Ovary (tissue), 9 donors: ENCODE results near the gene DPYSL3. TPM values are rescaled to one million over a fixed set of nuclear protein-coding genes. Genes with fewer than 3 reads are reported as not detected.

Experiments
- DNase-seq, 5 donors: peaks; one replicate each; pipeline ENCODE4 v3.0.0-alpha.2; 2019 to 2020
- H3K27ac ChIP-seq, 2 donors: fragments of 200-600 bp; one replicate each; pipeline versions ENCODE4 v1.5.1 to v1.8.0; 2019 to 2022
- H3K27me3 ChIP-seq: fragments of 200-600 bp; one replicate; pipeline ENCODE4 v1.8.0; 2022
- H3K36me3 ChIP-seq: fragments of 200-600 bp; sonication (generic); one replicate; pipeline ENCODE4 v1.5.1; 2019
- H3K4me1 ChIP-seq: one replicate; pipeline ENCODE4 v1.8.1; 2013; ENCODE audit warnings: mild to moderate bottlenecking, moderate library complexity; ENCODE audit not compliant: insufficient read depth
- H3K4me3 ChIP-seq: fragments of 200-600 bp; sonication (generic); one replicate; pipeline ENCODE4 v1.5.1; 2017
- H3K9me3 ChIP-seq, 2 donors: fragments of 200-600 bp in 1 of 2; sonication (generic) in 1 of 2; one replicate each; pipeline versions ENCODE4 v1.5.1 to v1.8.1; 2013 to 2019; ENCODE audit warnings: mild to moderate bottlenecking in 1 of 2, moderate library complexity in 1 of 2
- CTCF ChIP-seq, 3 donors: fragments of 450-650 bp in 2 of 3; fragments of 200-600 bp in 1 of 3; IDR thresholded peaks; one replicate each; pipeline versions ENCODE4 v1.5.1 to v1.8.0; 2016 to 2022; ENCODE audit warnings: antibody characterized with exemption in 3 of 3, mild to moderate bottlenecking in 1 of 3
- EP300 ChIP-seq: sonication (generic); formaldehyde crosslinking; IDR thresholded peaks from one replicate; pipeline ENCODE4 v1.6.1; 2017; ENCODE audit warnings: antibody characterized with exemption
- POLR2A ChIP-seq: fragments of 450-650 bp; IDR thresholded peaks from one replicate; pipeline ENCODE4 v1.6.1; 2017; ENCODE audit warnings: antibody characterized with exemption, mild to moderate bottlenecking, moderate library complexity
- WGBS, 3 donors: extraction: QIAGEN DNeasy Blood & Tissue Kit in 1 of 3; methylation state at CpG; one replicate each; pipeline versions ENCODE4 v1.1.5 to v1.1.7; 2013 to 2017; 5-methylcytosine and 5-hydroxymethylcytosine counted together
- intact Hi-C, 4 donors: fragments of 100-400 bp; cut with DNase I; formaldehyde crosslinking; loops; one replicate each; pipeline versions ENCODE4 v1.11.0 to v1.15.1; 2022 to 2023
- polyA plus RNA-seq, 2 donors: library from polyadenylated mRNA; stranded (reverse); fragments of 200-250 nt in 1 of 2; fragments of 350-450 nt in 1 of 2; fragmentation: Illumina TruSeq in 1 of 2; extraction: RNeasy Lipid Tissue Mini Kit (QIAGEN cat#74804) in 1 of 2; gene quantifications; one replicate each; pipeline ENCODE4 v1.2.3, GENCODE V29; 2013 to 2014
- total RNA-seq, 7 donors: library from RNA; depleted of rRNA in 2 of 7; stranded (reverse); fragments of >200 nt in 2 of 7; fragmentation: NEBNext Ultra II Directional in 3 of 7; extraction: Animal tissue kit (Norgen Biotek cat#: 25700) in 3 of 7; gene quantifications; one replicate each; pipeline versions ENCODE4 v1.1.0 to v1.2.4, GENCODE V29; 2016 to 2023
- donor health status: DM: no; HTN: no; CAD: no; lungs with moderate emphysema.
- donor health status: DM: no; HTN: no; CAD: no.
- donor health status: Bipolar disorder and iron deficiency.
- donor health status: DM: yes; HTN: yes; CAD: no.
- donor health status: DM: no; HTN: no; CAD: no.
- donor health status: DM: yes; HTN: yes; CAD: no.

Gene DPYSL3
- total and polyA plus RNA-seq, 9 donors, result 77.9 to 606 (median 158) TPM

DNA sequence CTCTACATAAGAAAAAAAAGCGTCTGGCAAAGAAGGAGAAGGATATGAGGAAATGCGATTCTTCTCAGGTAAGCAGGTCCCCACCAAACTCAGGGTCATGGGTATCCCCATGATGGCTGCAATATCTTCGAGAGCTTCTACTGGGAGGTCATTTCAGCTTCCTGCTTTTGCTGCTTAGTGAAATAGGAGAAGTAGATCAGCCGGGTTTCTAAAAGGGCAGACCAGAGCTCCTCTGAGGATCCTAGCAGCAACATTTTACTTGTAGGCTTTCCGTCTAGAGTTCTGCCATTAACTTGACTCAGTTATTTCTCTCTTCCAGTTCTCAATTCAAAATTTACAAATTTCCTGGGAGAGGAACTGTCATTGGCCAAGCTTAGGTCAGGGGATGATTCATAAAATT, 134.7 kb downstream of the DPYSL3 start:
- H3K9me3 ChIP-seq, result no peaks in the 10 kb centered on the region
- no peak for TF ChIP-seq CTCF (IDR thresholded peaks at IDR 0.05)
- no peak for TF ChIP-seq EP300
- no peak for TF ChIP-seq POLR2A
- no peak for DNase-seq
- no peaks in the 10 kb centered on the region for H3K36me3 ChIP-seq
- intact Hi-C loops, result loop anchor here in 1 of 4 donors (10.0 kb wide), 1 partner anchor 140 kb away; the partner anchor contains the start of gene STK32A
- no peaks in the 10 kb centered on the region for H3K4me1 ChIP-seq
- no peak overlapping the region for H3K27ac ChIP-seq
- no peaks in the 10 kb centered on the region for H3K27me3 ChIP-seq
- 86 to 91% (median 88%) methylated on average over 5 of the region's 5 CpGs for WGBS, 3 donors
- no peak overlapping the region for H3K4me3 ChIP-seq

- intact Hi-C loops, result loop anchor here in 1 of 4 donors (10.0 kb wide), 1 partner anchor 139 kb away; the partner anchor contains the start of gene STK32A
- DNase-seq, result no peak
- no peak overlapping the region for H3K4me3 ChIP-seq
- no peaks in the 10 kb centered on the region for H3K27me3 ChIP-seq
- H3K4me1 ChIP-seq, result no peaks in the 10 kb centered on the region
- 96% methylated on average over 3 of the region's 3 CpGs for WGBS, 3 donors
- no peak overlapping the region for H3K27ac ChIP-seq
- TF ChIP-seq POLR2A (no peak), CTCF (IDR thresholded peaks at IDR 0.05) (no peak), EP300 (no peak)
- H3K36me3 ChIP-seq, result no peaks in the 10 kb centered on the region
- no peaks in the 10 kb centered on the region for H3K9me3 ChIP-seq
Observed at GRCh38 chr5:147373328-147373727, 136.5 kb downstream of the DPYSL3 start.

- no peak overlapping the region for H3K27ac ChIP-seq
- no peak for DNase-seq
- H3K4me3 ChIP-seq, result no peak overlapping the region
- no peaks in the 10 kb centered on the region for H3K27me3 ChIP-seq
- TF ChIP-seq CTCF (IDR thresholded peaks at IDR 0.05), result no peak
- no peak for TF ChIP-seq POLR2A
- no peak for TF ChIP-seq EP300
- 100% methylated on average over 1 of the region's 1 CpG for WGBS, 3 donors
- intact Hi-C loops, result loop anchor here in 1 of 4 donors (10.0 kb wide), 1 partner anchor 137 kb away; the partner anchor contains the start of gene STK32A
- H3K36me3 ChIP-seq, result no peaks in the 10 kb centered on the region
- H3K9me3 ChIP-seq, result no peaks in the 10 kb centered on the region
- no peaks in the 10 kb centered on the region for H3K4me1 ChIP-seq
Observed at GRCh38 chr5:147372191-147372590, 137.7 kb downstream of the DPYSL3 start.

DNA sequence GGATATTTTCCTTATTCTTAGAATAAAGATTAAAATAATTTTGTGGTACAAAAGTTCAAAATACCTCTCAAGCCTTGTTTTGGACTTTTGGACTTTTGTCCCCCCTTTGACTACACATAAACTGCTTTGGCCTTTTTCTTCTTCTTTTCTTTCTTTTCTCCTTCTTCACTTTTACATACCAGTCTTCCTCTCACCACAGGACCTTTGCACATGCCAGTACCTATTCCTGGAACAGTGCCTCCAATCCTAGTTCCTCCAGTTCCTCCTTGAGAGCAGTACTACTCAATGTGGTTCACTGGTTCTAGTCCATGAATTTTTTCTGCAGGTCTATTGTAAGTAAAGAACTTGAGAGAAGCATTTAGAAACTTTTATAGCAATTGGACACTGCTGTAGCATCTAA, 138.6 kb downstream of the DPYSL3 start:
- intact Hi-C loops, result loop anchor here in 1 of 4 donors (10.0 kb wide), 1 partner anchor 136 kb away; the partner anchor contains the start of gene STK32A
- TF ChIP-seq EP300 (no peak), POLR2A (no peak), CTCF (IDR thresholded peaks at IDR 0.05) (no peak)

More for the DNA sequence above, 138.6 kb downstream of the DPYSL3 start:
- H3K4me3 ChIP-seq, result no peak overlapping the region
- H3K4me1 ChIP-seq, result no peaks in the 10 kb centered on the region
- no peaks in the 10 kb centered on the region for H3K9me3 ChIP-seq
- no peak for DNase-seq
- no peak overlapping the region for H3K27ac ChIP-seq
- H3K27me3 ChIP-seq, result no peaks in the 10 kb centered on the region
- H3K36me3 ChIP-seq, result no peaks in the 10 kb centered on the region
